ENCODE measurements around the gene IDH3B.

DNA sequence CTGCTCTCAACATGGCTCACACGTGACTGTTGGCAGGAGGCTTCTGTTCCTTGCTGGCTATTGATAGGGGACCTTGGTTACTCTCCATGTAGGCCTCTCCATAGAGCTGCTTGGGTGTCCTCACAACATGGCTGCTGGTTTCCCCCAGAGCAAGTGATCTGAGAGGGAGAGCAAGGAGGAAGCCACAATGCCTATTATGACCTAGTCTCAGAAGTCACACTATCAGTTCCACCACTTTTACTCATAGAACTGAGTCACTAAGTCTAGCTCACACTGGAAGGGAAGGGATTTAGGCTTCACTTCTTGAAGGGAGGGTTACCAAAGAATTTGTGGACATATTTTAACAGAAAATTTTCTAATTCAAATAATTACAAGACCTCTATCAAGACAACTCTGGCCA lies 20.3 kb downstream of the IDH3B start:
- TF ChIP-seq, protein P1, sequence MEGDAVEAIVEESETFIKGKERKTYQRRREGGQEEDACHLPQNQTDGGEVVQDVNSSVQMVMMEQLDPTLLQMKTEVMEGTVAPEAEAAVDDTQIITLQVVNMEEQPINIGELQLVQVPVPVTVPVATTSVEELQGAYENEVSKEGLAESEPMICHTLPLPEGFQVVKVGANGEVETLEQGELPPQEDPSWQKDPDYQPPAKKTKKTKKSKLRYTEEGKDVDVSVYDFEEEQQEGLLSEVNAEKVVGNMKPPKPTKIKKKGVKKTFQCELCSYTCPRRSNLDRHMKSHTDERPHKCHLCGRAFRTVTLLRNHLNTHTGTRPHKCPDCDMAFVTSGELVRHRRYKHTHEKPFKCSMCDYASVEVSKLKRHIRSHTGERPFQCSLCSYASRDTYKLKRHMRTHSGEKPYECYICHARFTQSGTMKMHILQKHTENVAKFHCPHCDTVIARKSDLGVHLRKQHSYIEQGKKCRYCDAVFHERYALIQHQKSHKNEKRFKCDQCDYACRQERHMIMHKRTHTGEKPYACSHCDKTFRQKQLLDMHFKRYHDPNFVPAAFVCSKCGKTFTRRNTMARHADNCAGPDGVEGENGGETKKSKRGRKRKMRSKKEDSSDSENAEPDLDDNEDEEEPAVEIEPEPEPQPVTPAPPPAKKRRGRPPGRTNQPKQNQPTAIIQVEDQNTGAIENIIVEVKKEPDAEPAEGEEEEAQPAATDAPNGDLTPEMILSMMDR (IDR thresholded peaks at IDR 0.05), result no peak
- no peak for TF ChIP-seq POLR2A (IDR thresholded peaks at IDR 0.05)
